Liver (tissue), 9 donors: ENCODE results near the gene DIPK1A. TPM values are rescaled to one million over a fixed set of nuclear protein-coding genes. Genes with fewer than 3 reads are reported as not detected.

Experiments used
- DNase-seq: peaks from one replicate; pipeline ENCODE4 v3.0.0-alpha.2; 2017; ENCODE audit warnings: low spot score
- H3K27ac ChIP-seq, 2 donors: one replicate each; pipeline ENCODE4 v1.7.0; 2013; ENCODE audit warnings: inconsistent platforms in 2 of 2, low read length in 2 of 2, control low read depth in 1 of 2, low read depth in 1 of 2, mild to moderate bottlenecking in 1 of 2
- H3K27me3 ChIP-seq, 4 donors: one replicate each; pipeline versions ENCODE4 v1.6.1 to v1.7.0; 2013; ENCODE audit warnings: low read length in 3 of 4, inconsistent platforms in 1 of 4, mild to moderate bottlenecking in 1 of 4, moderate library complexity in 1 of 4; ENCODE audit not compliant: control insufficient read depth in 4 of 4, insufficient read depth in 4 of 4
- H3K36me3 ChIP-seq, 4 donors: one replicate each; pipeline versions ENCODE4 v1.6.1 to v1.7.0; 2013; ENCODE audit warnings: low read length in 3 of 4, mild to moderate bottlenecking in 3 of 4, low read depth in 1 of 4, moderate library complexity in 1 of 4; ENCODE audit not compliant: control insufficient read depth in 4 of 4, insufficient read depth in 3 of 4
- H3K4me1 ChIP-seq, 4 donors: one replicate each; pipeline versions ENCODE4 v1.6.1 to v1.7.0; 2013; ENCODE audit warnings: low read length in 3 of 4, mild to moderate bottlenecking in 3 of 4, moderate library complexity in 1 of 4; ENCODE audit not compliant: control insufficient read depth in 4 of 4, insufficient read depth in 4 of 4
- H3K4me3 ChIP-seq, 3 donors: one replicate each; pipeline versions ENCODE4 v1.6.1 to v1.7.0; 2013; ENCODE audit warnings: low read length in 3 of 3, control low read depth in 1 of 3, low read depth in 1 of 3, mild to moderate bottlenecking in 1 of 3
- H3K9ac ChIP-seq, 2 donors: one replicate each; pipeline ENCODE4 v1.7.0; 2013; ENCODE audit warnings: low read length in 2 of 2, mild to moderate bottlenecking in 2 of 2, moderate library complexity in 2 of 2, control low read depth in 1 of 2, low read depth in 1 of 2
- H3K9me3 ChIP-seq, 4 donors: one replicate each; pipeline versions ENCODE4 v1.6.1 to v1.7.0; 2013; ENCODE audit warnings: low read length in 3 of 4; ENCODE audit not compliant: control insufficient read depth in 4 of 4
- ATF3 ChIP-seq: IDR thresholded peaks from 2 replicates; pipeline ENCODE4 v1.6.1; 2016; ENCODE audit warnings: antibody characterized with exemption
- CTCF ChIP-seq: fragments of 150-350 bp; IDR thresholded peaks from 2 replicates; pipeline ENCODE4 v1.5.1; 2017; ENCODE audit warnings: improper control_type of control experiment, low read depth, low read length; ENCODE audit not compliant: missing input control
- EGR1 ChIP-seq, 2 donors: IDR thresholded peaks; 2 replicates each; pipeline ENCODE4 v1.6.1; 2016 to 2018; ENCODE audit warnings: antibody characterized with exemption in 2 of 2, low read depth in 2 of 2
- FOXA1 ChIP-seq: IDR thresholded peaks from 2 replicates; pipeline ENCODE4 v1.6.1; 2016; ENCODE audit warnings: antibody characterized with exemption
- FOXA2 ChIP-seq: IDR thresholded peaks from 2 replicates; pipeline ENCODE4 v1.6.1; 2016; ENCODE audit warnings: antibody characterized with exemption
- GABPA ChIP-seq, 2 donors: IDR thresholded peaks in 1 of 2; conservative IDR thresholded peaks in 1 of 2; 2 replicates each; pipeline ENCODE4 v1.6.1; 2016; ENCODE audit warnings: antibody characterized with exemption in 2 of 2, mild to moderate bottlenecking in 1 of 2, moderate library complexity in 1 of 2
- HNF4A ChIP-seq, 2 donors: conservative IDR thresholded peaks; 2 replicates each; pipeline ENCODE4 v1.6.1; 2016; ENCODE audit warnings: antibody characterized with exemption in 2 of 2, mild to moderate bottlenecking in 2 of 2
- HNF4G ChIP-seq: IDR thresholded peaks from 2 replicates; pipeline ENCODE4 v1.6.1; 2016; ENCODE audit warnings: antibody characterized with exemption
- JUND ChIP-seq, 2 donors: IDR thresholded peaks; 2 replicates each; pipeline ENCODE4 v1.6.1; 2016; ENCODE audit warnings: antibody characterized with exemption in 2 of 2
- MAX ChIP-seq: IDR thresholded peaks from 2 replicates; pipeline ENCODE4 v1.6.1; 2016; ENCODE audit warnings: antibody characterized with exemption
- NR2F2 ChIP-seq: IDR thresholded peaks from 2 replicates; pipeline ENCODE4 v1.6.1; 2016; ENCODE audit warnings: antibody characterized with exemption
- RAD21 ChIP-seq, 2 donors: IDR thresholded peaks; 2 replicates each; pipeline ENCODE4 v1.6.1; 2016; ENCODE audit warnings: antibody characterized with exemption in 2 of 2, mild to moderate bottlenecking in 2 of 2
- REST ChIP-seq: IDR thresholded peaks from 2 replicates; pipeline ENCODE4 v1.6.1; 2016; ENCODE audit warnings: antibody characterized with exemption, mild to moderate bottlenecking
- RXRA ChIP-seq, 2 donors: IDR thresholded peaks; 2 replicates each; pipeline ENCODE4 v1.6.1; 2017 to 2018; ENCODE audit warnings: antibody characterized with exemption in 2 of 2, mild to moderate bottlenecking in 1 of 2
- SP1 ChIP-seq: IDR thresholded peaks from 2 replicates; pipeline ENCODE4 v1.6.1; 2018; ENCODE audit warnings: antibody characterized with exemption, mild to moderate bottlenecking
- TAF1 ChIP-seq: conservative IDR thresholded peaks from 2 replicates; pipeline ENCODE4 v1.6.1; 2016; ENCODE audit warnings: antibody characterized with exemption, mild to moderate bottlenecking
- YY1 ChIP-seq: IDR thresholded peaks from 2 replicates; pipeline ENCODE4 v1.6.1; 2016; ENCODE audit warnings: antibody characterized with exemption, mild to moderate bottlenecking
- ZBTB33 ChIP-seq: IDR thresholded peaks from 2 replicates; pipeline ENCODE4 v1.6.1; 2016; ENCODE audit warnings: antibody characterized with exemption
- WGBS: extraction: QIAGEN DNeasy Blood & Tissue Kit; methylation state at CpG from one replicate; pipeline ENCODE4 v1.1.7; 2013; 5-methylcytosine and 5-hydroxymethylcytosine counted together
- polyA plus RNA-seq, 2 donors: library from polyadenylated mRNA; stranded (reverse) in 1 of 2; unstranded in 1 of 2; fragments of 200-250 nt in 1 of 2; fragments of >200 nt in 1 of 2; fragmentation: Nextera tagmentation in 1 of 2; extraction: Ambion mirVana in 1 of 2; gene quantifications; one replicate each; pipeline versions ENCODE4 v1.2.1 to v1.2.3, GENCODE V29; 2013 to 2015
- total RNA-seq, 2 donors: library from RNA; depleted of rRNA; stranded (reverse); fragments of >200 nt; gene quantifications; one replicate each; pipeline ENCODE4 v1.2.3, GENCODE V29; 2014
- donor health status: healthy.
- donor health status: healthy.
- donor health status: healthy.
- donor health status: healthy.
- donor health status: healthy.

The DIPK1A gene
- total and polyA plus RNA-seq, 4 donors = 7.9 to 11.6 (median 10.2) TPM

GRCh38 chr1:92808381-92808780 is 152.9 kb downstream of the DIPK1A start:
- Histone ChIP-seq H3K27ac (no peak overlapping the region), H3K36me3 (no peaks in the 10 kb centered on the region), H3K27me3 (no peaks in the 10 kb centered on the region), H3K9ac (no peak overlapping the region), H3K4me3 (no peak overlapping the region), H3K4me1 (no peaks in the 10 kb centered on the region), H3K9me3 (no peaks in the 10 kb centered on the region)
- no peak for DNase-seq
- no peak for TF ChIP-seq RXRA (IDR thresholded peaks at IDR 0.05)
- TF ChIP-seq JUND (IDR thresholded peaks at IDR 0.05) = no peak
- TF ChIP-seq FOXA1 = no peak
- no peak for TF ChIP-seq HNF4A (conservative IDR thresholded peaks at IDR 0.05)
- no peak for TF ChIP-seq ATF3
- TF ChIP-seq YY1 = no peak
- no peak for TF ChIP-seq REST
- TF ChIP-seq CTCF = no peak
- TF ChIP-seq ZBTB33 = no peak

- no peak overlapping the region for H3K9ac ChIP-seq
- H3K36me3 ChIP-seq = no peaks in the 10 kb centered on the region
- no peaks in the 10 kb centered on the region for H3K27me3 ChIP-seq
- no peaks in the 10 kb centered on the region for H3K4me1 ChIP-seq
- H3K4me3 ChIP-seq = no peak overlapping the region
- no peak for DNase-seq
- peak overlapping the region; percentile 37 to 38 for H3K27ac ChIP-seq
- no peaks in the 10 kb centered on the region for H3K9me3 ChIP-seq
- 80% methylated on average over 1 of the region's 1 CpG for WGBS
- TF ChIP-seq REST = no peak
- TF ChIP-seq SP1 = no peak
- TF ChIP-seq JUND (IDR thresholded peaks at IDR 0.05) = no peak
- TF ChIP-seq YY1 = no peak
- TF ChIP-seq ZBTB33 = no peak
- no peak for TF ChIP-seq GABPA (IDR thresholded peaks at IDR 0.05 in 1 of 2, conservative IDR thresholded peaks at IDR 0.05 in 1 of 2)
- TF ChIP-seq FOXA2 = no peak
- TF ChIP-seq HNF4A (conservative IDR thresholded peaks at IDR 0.05) = no peak
- no peak for TF ChIP-seq RAD21 (IDR thresholded peaks at IDR 0.05)
- TF ChIP-seq RXRA (IDR thresholded peaks at IDR 0.05) = no peak
- no peak for TF ChIP-seq FOXA1
- TF ChIP-seq TAF1 = no peak
- no peak for TF ChIP-seq HNF4G
- TF ChIP-seq MAX = no peak
- TF ChIP-seq NR2F2 = no peak
- no peak for TF ChIP-seq ATF3
- TF ChIP-seq EGR1 (IDR thresholded peaks at IDR 0.05; ENCODE audit: low read depth in 2 of 2) = no peak
Observed at GRCh38 chr1:92805216-92805615, 156.0 kb downstream of the DIPK1A start.
